ENCODE measurements around the gene SLCO1B1.

Gene SLCO1B1

GRCh38 chr12:21220266-21220665 lies 89.3 kb downstream of the SLCO1B1 start:
- DNase-seq (ENCODE audit: low read depth): no peak

GRCh38 chr12:21221072-21221471 lies 90.1 kb downstream of the SLCO1B1 start:
- no peak for DNase-seq (ENCODE audit: low read depth)

GRCh38 chr12:21221778-21222177 lies 90.8 kb downstream of the SLCO1B1 start:
- DNase-seq (ENCODE audit: low read depth): no peak

- DNase-seq (ENCODE audit: low read depth): no peak
Observed at GRCh38 chr12:21223930-21224329, 92.9 kb downstream of the SLCO1B1 start.

GRCh38 chr12:21234395-21234794 lies 103.4 kb downstream of the SLCO1B1 start:
- no peak for DNase-seq (ENCODE audit: low read depth)

- DNase-seq (ENCODE audit: low read depth): no peak
Observed at GRCh38 chr12:21239866-21240265, 108.9 kb downstream of the SLCO1B1 start.

- peak; percentile 21 for DNase-seq (ENCODE audit: low read depth)
Observed at GRCh38 chr12:21248679-21249078, 117.7 kb downstream of the SLCO1B1 start.

- DNase-seq (ENCODE audit: low read depth): no peak
Observed at GRCh38 chr12:21252070-21252469, 121.1 kb downstream of the SLCO1B1 start.

- no peak for DNase-seq (ENCODE audit: low read depth)
Observed at GRCh38 chr12:21257172-21257571, 126.2 kb downstream of the SLCO1B1 start.

GRCh38 chr12:21264232-21264631 lies 133.2 kb downstream of the SLCO1B1 start:
- no peak for DNase-seq (ENCODE audit: low read depth)

- DNase-seq (ENCODE audit: low read depth): peak; percentile 7
Observed at GRCh38 chr12:21265932-21266331, 134.9 kb downstream of the SLCO1B1 start.

GRCh38 chr12:21276826-21277225 lies 145.8 kb downstream of the SLCO1B1 start:
- no peak for DNase-seq (ENCODE audit: low read depth)
